Hepatocyte (in vitro differentiated cells): ENCODE data around the gene CDC42SE1.

Experiments used
- EZH2 ChIP-seq: fragments of 200-600 bp; sonication (generic); IDR thresholded peaks from 2 replicates; pipeline ENCODE4 v1.6.1; 2016; ENCODE audit warnings: antibody characterized with exemption, mild to moderate bottlenecking, borderline replicate concordance
- EZH2phosphoT487 ChIP-seq: fragments of 200-600 bp; sonication (generic); IDR thresholded peaks from one replicate; pipeline ENCODE4 v1.6.1; 2018; ENCODE audit warnings: antibody characterized with exemption, mild to moderate bottlenecking, low read depth, moderate library complexity; ENCODE audit not compliant: unreplicated experiment, severe bottlenecking
- TF ChIP-seq, protein P1 (sequence below): fragments of 200-600 bp; sonication (generic); IDR thresholded peaks from 2 replicates; pipeline ENCODE4 v1.5.1; 2016; ENCODE audit warnings: antibody characterized with exemption, mild to moderate bottlenecking; ENCODE audit not compliant: poor library complexity

DNA sequence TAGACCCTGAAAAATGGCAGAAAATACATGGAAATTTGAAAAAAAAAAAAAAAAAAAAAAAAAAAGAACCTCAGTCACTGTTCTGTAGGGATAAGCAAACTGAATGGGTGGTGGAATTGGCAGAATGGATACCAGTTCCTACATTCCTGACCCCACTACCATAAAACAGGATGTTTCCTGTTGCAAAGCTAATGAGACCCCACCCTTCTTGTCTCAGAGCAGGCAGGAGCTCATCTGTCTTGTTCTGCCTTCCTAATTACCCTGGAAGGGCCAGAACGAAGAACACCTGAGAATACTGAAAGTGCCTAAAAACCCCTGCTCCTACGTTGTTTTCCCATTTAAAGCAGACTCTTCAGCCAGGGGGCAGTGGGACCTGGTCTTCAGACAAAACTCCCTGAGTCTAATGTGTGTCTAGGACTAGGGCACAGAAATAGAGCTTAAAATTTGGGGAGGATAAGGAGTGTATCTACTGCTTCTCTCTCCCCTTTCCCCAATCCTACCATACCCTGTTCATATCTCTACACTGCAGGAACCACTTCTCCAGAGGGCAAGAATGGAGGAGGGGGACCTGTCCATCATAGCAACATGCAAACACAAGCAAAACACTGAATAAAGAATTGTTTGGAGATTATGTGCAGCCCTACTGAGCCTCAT lies 7.9 kb downstream of the CDC42SE1 start:
- TF ChIP-seq, protein P1, sequence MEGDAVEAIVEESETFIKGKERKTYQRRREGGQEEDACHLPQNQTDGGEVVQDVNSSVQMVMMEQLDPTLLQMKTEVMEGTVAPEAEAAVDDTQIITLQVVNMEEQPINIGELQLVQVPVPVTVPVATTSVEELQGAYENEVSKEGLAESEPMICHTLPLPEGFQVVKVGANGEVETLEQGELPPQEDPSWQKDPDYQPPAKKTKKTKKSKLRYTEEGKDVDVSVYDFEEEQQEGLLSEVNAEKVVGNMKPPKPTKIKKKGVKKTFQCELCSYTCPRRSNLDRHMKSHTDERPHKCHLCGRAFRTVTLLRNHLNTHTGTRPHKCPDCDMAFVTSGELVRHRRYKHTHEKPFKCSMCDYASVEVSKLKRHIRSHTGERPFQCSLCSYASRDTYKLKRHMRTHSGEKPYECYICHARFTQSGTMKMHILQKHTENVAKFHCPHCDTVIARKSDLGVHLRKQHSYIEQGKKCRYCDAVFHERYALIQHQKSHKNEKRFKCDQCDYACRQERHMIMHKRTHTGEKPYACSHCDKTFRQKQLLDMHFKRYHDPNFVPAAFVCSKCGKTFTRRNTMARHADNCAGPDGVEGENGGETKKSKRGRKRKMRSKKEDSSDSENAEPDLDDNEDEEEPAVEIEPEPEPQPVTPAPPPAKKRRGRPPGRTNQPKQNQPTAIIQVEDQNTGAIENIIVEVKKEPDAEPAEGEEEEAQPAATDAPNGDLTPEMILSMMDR = no peak
- no peak for TF ChIP-seq EZH2
- no peak for TF ChIP-seq EZH2phosphoT487
